OCI-LY3 (cell line): Measurements from ENCODE around the gene NTPCR.

Experiments used
- H2AFZ ChIP-seq: fragments of 200-600, 300-600 bp; shearing (Covaris generic); 2 replicates; pipeline ENCODE4 v1.6.0; 2014; ENCODE audit warnings: antibody characterized with exemption, low read depth, low read length
- H3K27ac ChIP-seq: fragments of 200-600, 300-600 bp; sonication (generic); 2 replicates; pipeline ENCODE4 v1.5.1; 2014; ENCODE audit warnings: mild to moderate bottlenecking, low read length, moderate library complexity, mixed read lengths
- H3K27me3 ChIP-seq: fragments of 200-600, 300-600 bp; sonication (generic); 2 replicates; pipeline ENCODE4 v1.6.1; 2014; ENCODE audit warnings: low read depth, low read length, mixed read lengths
- H3K36me3 ChIP-seq: fragments of 200-600, 300-600 bp; sonication (generic); replicated peaks from 2 replicates; pipeline ENCODE3; 2014; ENCODE audit warnings: low read depth, low read length, mixed read lengths
- H3K4me1 ChIP-seq: fragments of 300-600, 200-600 bp; sonication (generic); 2 replicates; pipeline ENCODE4 v1.6.1; 2014; ENCODE audit warnings: low read length, mixed read lengths
- H3K4me2 ChIP-seq: fragments of 200-600, 300-600 bp; sonication (generic); 2 replicates; pipeline ENCODE4 v1.6.1; 2014; ENCODE audit warnings: low read length, mixed read lengths
- H3K4me3 ChIP-seq: fragments of 300-600, 200-600 bp; sonication (generic); 2 replicates; pipeline ENCODE4 v1.5.1; 2014; ENCODE audit warnings: antibody characterized with exemption, mild to moderate bottlenecking, low read length, moderate library complexity
- H3K79me2 ChIP-seq: fragments of 300-600, 200-600 bp; shearing (Covaris generic); 2 replicates; pipeline ENCODE4 v1.6.1; 2014; ENCODE audit warnings: mild to moderate bottlenecking, low read length, mixed read lengths
- H3K9ac ChIP-seq: fragments of 300-600, 200-600 bp; shearing (Covaris generic); 2 replicates; pipeline ENCODE4 v1.6.0; 2014; ENCODE audit warnings: mild to moderate bottlenecking, low read length, moderate library complexity
- H3K9me3 ChIP-seq: fragments of 200-600, 300-600 bp; shearing (Covaris generic); 2 replicates; pipeline ENCODE4 v1.6.1; 2014; ENCODE audit warnings: low read length, mixed read lengths; ENCODE audit not compliant: insufficient read depth
- H4K20me1 ChIP-seq: fragments of 200-600, 300-600 bp; sonication (generic); 2 replicates; pipeline ENCODE4 v1.6.1; 2016; ENCODE audit warnings: low read length, mixed read lengths; ENCODE audit not compliant: insufficient read depth
- EZH2phosphoT487 ChIP-seq: fragments of 200-600 bp; shearing (Covaris generic); IDR thresholded peaks from 2 replicates; pipeline ENCODE4 v1.6.1; 2018; ENCODE audit warnings: antibody characterized with exemption, mixed run types, low read depth
- TF ChIP-seq, protein P1 (sequence below): fragments of 200-600, 300-600 bp; sonication (generic); IDR thresholded peaks from 2 replicates; pipeline ENCODE4 v1.5.1; 2014; ENCODE audit warnings: antibody characterized with exemption, low read length, low read depth

The NTPCR gene

DNA sequence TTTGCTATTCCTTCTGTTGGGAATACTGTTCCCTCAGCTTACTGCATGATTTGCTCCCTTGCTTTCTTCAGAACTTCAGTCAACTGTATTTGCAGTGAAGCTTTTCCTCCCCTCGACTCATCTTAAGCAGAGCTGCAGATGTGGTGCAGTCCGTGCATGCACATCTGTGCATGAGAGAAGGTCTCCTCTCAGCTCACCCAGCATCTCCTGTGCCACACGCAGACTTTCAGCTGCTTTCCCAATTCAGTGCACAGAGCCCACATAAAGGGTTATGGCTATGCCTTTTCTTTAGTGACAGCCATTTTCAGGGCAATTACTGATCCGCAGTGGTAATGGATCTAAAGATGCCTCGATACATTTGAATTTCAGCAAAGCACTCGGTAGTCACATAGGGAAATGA is 13.5 kb upstream of the NTPCR start:
- H4K20me1 ChIP-seq, result no peaks in the 10 kb centered on the region
- no peaks in the 10 kb centered on the region for H3K79me2 ChIP-seq
- H3K4me2 ChIP-seq, result no peak overlapping the region
- H3K27me3 ChIP-seq, result peaks cover 7% of the 10 kb centered on the region; the same call in 1 of the 2 replicates
- no peak overlapping the region for H3K9ac ChIP-seq
- no peaks in the 10 kb centered on the region for H3K9me3 ChIP-seq
- H3K36me3 ChIP-seq, result no peaks in the 10 kb centered on the region
- no peaks in the 10 kb centered on the region for H3K4me1 ChIP-seq
- no peak overlapping the region for H2AFZ ChIP-seq
- no peak overlapping the region for H3K4me3 ChIP-seq
- TF ChIP-seq, protein P1, sequence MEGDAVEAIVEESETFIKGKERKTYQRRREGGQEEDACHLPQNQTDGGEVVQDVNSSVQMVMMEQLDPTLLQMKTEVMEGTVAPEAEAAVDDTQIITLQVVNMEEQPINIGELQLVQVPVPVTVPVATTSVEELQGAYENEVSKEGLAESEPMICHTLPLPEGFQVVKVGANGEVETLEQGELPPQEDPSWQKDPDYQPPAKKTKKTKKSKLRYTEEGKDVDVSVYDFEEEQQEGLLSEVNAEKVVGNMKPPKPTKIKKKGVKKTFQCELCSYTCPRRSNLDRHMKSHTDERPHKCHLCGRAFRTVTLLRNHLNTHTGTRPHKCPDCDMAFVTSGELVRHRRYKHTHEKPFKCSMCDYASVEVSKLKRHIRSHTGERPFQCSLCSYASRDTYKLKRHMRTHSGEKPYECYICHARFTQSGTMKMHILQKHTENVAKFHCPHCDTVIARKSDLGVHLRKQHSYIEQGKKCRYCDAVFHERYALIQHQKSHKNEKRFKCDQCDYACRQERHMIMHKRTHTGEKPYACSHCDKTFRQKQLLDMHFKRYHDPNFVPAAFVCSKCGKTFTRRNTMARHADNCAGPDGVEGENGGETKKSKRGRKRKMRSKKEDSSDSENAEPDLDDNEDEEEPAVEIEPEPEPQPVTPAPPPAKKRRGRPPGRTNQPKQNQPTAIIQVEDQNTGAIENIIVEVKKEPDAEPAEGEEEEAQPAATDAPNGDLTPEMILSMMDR, result no peak
- TF ChIP-seq EZH2phosphoT487, result no peak
- H3K27ac ChIP-seq, result no peak overlapping the region

DNA sequence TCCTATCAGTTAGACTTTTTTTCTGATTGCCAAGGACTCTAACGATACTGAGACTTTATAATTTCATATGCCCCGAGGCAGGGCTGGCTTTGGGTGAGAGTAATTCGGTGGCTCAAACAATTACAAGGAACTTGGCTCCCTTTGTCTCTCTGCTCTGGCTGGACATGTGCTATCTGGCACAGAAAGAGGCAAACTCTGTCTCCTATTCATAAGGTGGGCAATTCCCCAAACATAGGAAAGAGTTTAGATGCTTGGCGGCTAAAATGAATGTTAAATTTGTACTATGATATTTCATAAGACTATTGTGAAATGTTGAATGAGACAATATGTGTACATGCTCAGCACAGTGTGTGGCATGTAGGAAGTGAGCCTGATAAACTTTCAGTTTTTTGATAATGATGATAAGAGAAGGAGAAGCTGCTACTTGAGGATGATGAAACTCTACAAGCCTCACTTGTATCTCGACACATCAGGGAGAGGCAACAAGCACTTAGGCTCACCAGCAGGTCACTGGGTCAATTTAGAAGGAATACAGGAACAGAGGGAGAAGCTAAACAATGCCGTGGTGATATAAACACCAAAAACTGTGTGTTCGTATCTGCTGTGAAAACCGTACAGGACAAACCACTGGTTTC is 12.6 kb upstream of the NTPCR start:
- Histone ChIP-seq H3K9ac (no peak overlapping the region), H3K4me2 (no peak overlapping the region), H3K4me1 (no peaks in the 10 kb centered on the region), H3K79me2 (no peaks in the 10 kb centered on the region), H3K4me3 (no peak overlapping the region), H3K27ac (no peak overlapping the region), H4K20me1 (no peaks in the 10 kb centered on the region), H3K9me3 (no peaks in the 10 kb centered on the region), H2AFZ (no peak overlapping the region), H3K36me3 (no peaks in the 10 kb centered on the region), H3K27me3 (peaks cover 7% of the 10 kb centered on the region; the same call in 1 of the 2 replicates)
- TF ChIP-seq, protein P1, result no peak
- no peak for TF ChIP-seq EZH2phosphoT487

DNA sequence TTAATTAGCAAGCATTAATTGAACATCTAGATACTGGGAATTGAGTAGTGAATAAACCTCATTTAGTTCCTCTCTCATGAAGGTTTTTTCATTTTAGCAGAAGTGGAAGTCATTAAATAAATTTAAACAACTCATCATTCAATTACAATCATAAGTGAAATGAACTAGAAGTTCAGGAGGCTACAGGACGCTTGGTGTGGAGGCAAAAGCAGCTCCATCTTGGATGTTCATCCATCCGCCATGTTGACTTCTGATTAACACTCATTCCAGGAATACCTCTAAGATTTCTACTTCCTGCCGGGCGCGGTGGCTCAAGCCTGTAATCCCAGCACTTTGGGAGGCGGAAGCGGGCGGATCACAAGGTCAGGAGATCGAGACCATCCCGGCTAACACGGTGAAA is 11.5 kb upstream of the NTPCR start:
- Histone ChIP-seq H3K4me3 (no peak overlapping the region), H2AFZ (no peak overlapping the region), H3K79me2 (no peaks in the 10 kb centered on the region), H3K9me3 (no peaks in the 10 kb centered on the region), H3K36me3 (no peaks in the 10 kb centered on the region), H4K20me1 (no peaks in the 10 kb centered on the region), H3K27me3 (peaks cover 5% of the 10 kb centered on the region; the same call in 1 of the 2 replicates), H3K9ac (no peak overlapping the region), H3K4me2 (no peak overlapping the region), H3K27ac (no peak overlapping the region), H3K4me1 (peaks cover 5% of the 10 kb centered on the region)
- no peak for TF ChIP-seq EZH2phosphoT487
- TF ChIP-seq, protein P1, result no peak

DNA sequence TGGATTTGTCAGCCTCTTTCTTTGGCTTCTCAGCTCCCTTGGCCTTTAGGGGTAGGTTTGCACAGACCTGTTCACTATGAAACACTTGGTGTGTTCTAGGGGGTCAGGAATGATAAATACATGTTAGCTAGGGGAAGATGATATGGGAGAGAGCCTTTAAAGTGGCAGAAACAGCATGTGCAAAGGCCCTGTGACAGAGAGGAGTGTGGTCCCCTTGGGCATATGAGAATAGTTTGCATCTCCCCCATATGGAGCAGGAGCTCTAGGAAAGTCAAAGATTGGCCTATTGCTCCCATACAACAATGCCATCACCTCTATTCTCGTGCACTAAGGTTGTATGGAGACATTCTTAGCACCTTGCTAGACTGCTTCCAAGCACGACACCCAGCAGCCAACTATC is 10.7 kb upstream of the NTPCR start:
- Histone ChIP-seq H2AFZ (no peak overlapping the region), H3K27ac (no peak overlapping the region), H3K4me1 (peaks cover 11% of the 10 kb centered on the region), H3K9me3 (no peaks in the 10 kb centered on the region), H4K20me1 (no peaks in the 10 kb centered on the region), H3K36me3 (no peaks in the 10 kb centered on the region), H3K79me2 (no peaks in the 10 kb centered on the region), H3K27me3 (peaks cover 5% of the 10 kb centered on the region; the same call in 1 of the 2 replicates), H3K4me3 (no peak overlapping the region), H3K4me2 (no peak overlapping the region), H3K9ac (no peak overlapping the region)
- TF ChIP-seq, protein P1, result no peak
- no peak for TF ChIP-seq EZH2phosphoT487
